Endometrial microvascular endothelial cells (primary cell): ENCODE measurements around the gene DYNC2H1. TPM values are rescaled to one million over a fixed set of nuclear protein-coding genes. Genes with fewer than 3 reads are reported as not detected.

ENCODE experiments used
- in situ Hi-C: cut with HindIII; loops from 2 replicates; pipeline ENCODE4 v1.10.0; 2017; ENCODE audit warnings: low sequenced_read_pairs, low pct_unique_long_range_greater_than_20kb; ENCODE audit errors: inconsistent ontology term
- total RNA-seq: library from RNA; depleted of rRNA; stranded (reverse); fragments of >200 nt; gene quantifications from one replicate; pipeline ENCODE4 v1.2.3, GENCODE V29; 2015; ENCODE audit errors: inconsistent ontology term

The DYNC2H1 gene
- total RNA-seq, 1 donor from 2014 or later, result 8.4 TPM

- in situ Hi-C loops, result no loop called here
Observed at GRCh38 chr11:103418014-103418413, 308.8 kb downstream of the DYNC2H1 start.

GRCh38 chr11:103420593-103420992 is 311.4 kb downstream of the DYNC2H1 start:
- in situ Hi-C loops, result no loop called here

GRCh38 chr11:103433386-103434072 is 324.3 kb downstream of the DYNC2H1 start:
- in situ Hi-C loops, result no loop called here

- in situ Hi-C loops, result no loop called here
Observed at GRCh38 chr11:103434073-103434411, 324.8 kb downstream of the DYNC2H1 start.

GRCh38 chr11:103436131-103436770 is 327.0 kb downstream of the DYNC2H1 start:
- in situ Hi-C loops, result no loop called here

- in situ Hi-C loops, result no loop called here
Observed at GRCh38 chr11:103441021-103441420, 331.8 kb downstream of the DYNC2H1 start.

- in situ Hi-C loops, result no loop called here
Observed at GRCh38 chr11:103448966-103449365, 339.7 kb downstream of the DYNC2H1 start.

GRCh38 chr11:103450241-103450640 is 341.0 kb downstream of the DYNC2H1 start:
- in situ Hi-C loops, result no loop called here

- in situ Hi-C loops, result no loop called here
Observed at GRCh38 chr11:103453126-103453525, 343.9 kb downstream of the DYNC2H1 start.

GRCh38 chr11:103453915-103454709 is 344.9 kb downstream of the DYNC2H1 start:
- in situ Hi-C loops, result no loop called here

GRCh38 chr11:103464420-103464819 is 355.2 kb downstream of the DYNC2H1 start:
- in situ Hi-C loops, result no loop called here

GRCh38 chr11:103465555-103466140 is 356.4 kb downstream of the DYNC2H1 start:
- in situ Hi-C loops, result no loop called here

GRCh38 chr11:103471546-103471945 is 362.3 kb downstream of the DYNC2H1 start:
- in situ Hi-C loops, result no loop called here

GRCh38 chr11:103476874-103477273 is 367.6 kb downstream of the DYNC2H1 start:
- in situ Hi-C loops, result no loop called here

GRCh38 chr11:103480421-103480820 is 371.2 kb downstream of the DYNC2H1 start:
- in situ Hi-C loops, result no loop called here

GRCh38 chr11:103483996-103484395 is 374.8 kb downstream of the DYNC2H1 start:
- in situ Hi-C loops, result no loop called here

GRCh38 chr11:103484545-103484944 is 375.3 kb downstream of the DYNC2H1 start:
- in situ Hi-C loops, result no loop called here

- in situ Hi-C loops, result no loop called here
Observed at GRCh38 chr11:103486604-103487003, 377.4 kb downstream of the DYNC2H1 start.

- in situ Hi-C loops, result no loop called here
Observed at GRCh38 chr11:103487113-103487512, 377.9 kb downstream of the DYNC2H1 start.

- in situ Hi-C loops, result no loop called here
Observed at GRCh38 chr11:103488031-103488461, 378.8 kb downstream of the DYNC2H1 start.
